Vagina (tissue), 2 donors: Measurements from ENCODE around the gene OVAAL. TPM values are rescaled to one million over a fixed set of nuclear protein-coding genes. Genes with fewer than 3 reads are reported as not detected.

Experiments used
- DNase-seq, 2 donors: peaks; one replicate each; pipeline ENCODE4 v3.0.0-alpha.2; 2017; ENCODE audit errors: extremely low spot score in 2 of 2
- H3K27ac ChIP-seq: fragments of 200-600 bp; sonication (generic); one replicate; pipeline ENCODE4 v1.5.1; 2019
- H3K27me3 ChIP-seq: fragments of 200-600 bp; sonication (generic); one replicate; pipeline ENCODE4 v1.5.1; 2019
- H3K36me3 ChIP-seq, 2 donors: fragments of 200-600 bp; sonication (generic); one replicate each; pipeline ENCODE4 v1.5.1; 2017 to 2019
- H3K4me1 ChIP-seq: fragments of 200-600 bp; sonication (generic); one replicate; pipeline ENCODE4 v1.5.1; 2019
- H3K4me3 ChIP-seq, 2 donors: fragments of 200-600 bp; sonication (generic); 1 replicate in 1 of 2; 2 replicates in 1 of 2; pipeline ENCODE4 v1.5.1; 2016 to 2019
- H3K9me3 ChIP-seq: fragments of 200-600 bp; sonication (generic); one replicate; pipeline ENCODE4 v1.5.1; 2019
- CTCF ChIP-seq, 3 experiments: fragments of 450-650 bp in 2 of 3; fragments of 200-600 bp in 1 of 3; sonication (generic) in 1 of 3; IDR thresholded peaks; one replicate each; pipeline ENCODE4 v1.5.1; 2017 to 2019; ENCODE audit warnings: antibody characterized with exemption in 3 of 3, mild to moderate bottlenecking in 2 of 3, moderate library complexity in 2 of 3
- POLR2A ChIP-seq, 2 donors: fragments of 450-650 bp; IDR thresholded peaks; one replicate each; pipeline ENCODE4 v1.6.1; 2017; ENCODE audit warnings: antibody characterized with exemption in 2 of 2, mild to moderate bottlenecking in 2 of 2, moderate library complexity in 2 of 2
- POLR2AphosphoS5 ChIP-seq, 2 donors: sonication (generic); formaldehyde crosslinking; IDR thresholded peaks; one replicate each; pipeline ENCODE4 v1.9.0; 2017; ENCODE audit warnings: antibody characterized with exemption in 2 of 2, mild to moderate bottlenecking in 2 of 2, low read depth in 1 of 2; ENCODE audit not compliant: insufficient read depth in 1 of 2
- intact Hi-C: fragments of 100-400 bp; cut with DNase I; formaldehyde crosslinking; loops from one replicate; pipeline ENCODE4 v1.15.1; 2023
- total RNA-seq: library from RNA; depleted of rRNA; stranded (reverse); fragments of >200 nt; gene quantifications from one replicate; pipeline ENCODE4 v1.2.3, GENCODE V29; 2016

Gene OVAAL
- total RNA-seq: not detected

DNA sequence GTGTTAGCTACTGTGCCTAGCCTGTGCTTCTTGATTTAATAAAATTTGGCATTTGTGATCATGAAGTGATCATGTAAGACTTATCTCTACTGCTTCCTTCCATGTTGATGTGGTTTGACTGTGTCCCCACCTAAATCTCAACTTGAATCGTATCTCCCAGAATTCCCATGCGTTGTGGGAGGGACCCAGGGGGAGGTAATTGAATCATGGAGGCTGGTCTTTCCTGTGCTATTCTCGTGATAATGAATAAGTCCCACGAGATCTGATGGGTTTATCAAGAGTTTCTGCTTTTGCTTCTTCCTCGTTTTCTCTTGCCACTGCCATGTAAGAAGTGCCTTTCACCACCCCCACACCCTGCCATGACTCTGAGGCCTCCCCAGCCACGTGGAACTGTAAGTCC is at the start of gene OVAAL:
Gene OVAAL, plus strand, starts transcription at position 301 of the 400 bp plus-strand sequence.
- H3K27me3 ChIP-seq: no peaks in the 10 kb centered on the region
- intact Hi-C loops: no loop called here
- no peak within 1 kb of the TSS for H3K27ac ChIP-seq
- H3K4me3 ChIP-seq: no peak within 1 kb of the TSS
- no peaks in the 10 kb centered on the region for H3K9me3 ChIP-seq
- TF ChIP-seq POLR2A (IDR thresholded peaks at IDR 0.05): no peak
- H3K36me3 ChIP-seq: no peaks in the 10 kb centered on the region
- peaks cover 7% of the 10 kb centered on the region for H3K4me1 ChIP-seq
- DNase-seq: no peak

GRCh38 chr1:180510882-180511281 is 47.9 kb upstream of the OVAAL start:
- H3K4me3 ChIP-seq: no peak overlapping the region
- no peak for DNase-seq
- intact Hi-C loops: no loop called here
- no peaks in the 10 kb centered on the region for H3K4me1 ChIP-seq
- H3K36me3 ChIP-seq: no peaks in the 10 kb centered on the region
- H3K9me3 ChIP-seq: no peaks in the 10 kb centered on the region
- H3K27ac ChIP-seq: no peak overlapping the region
- TF ChIP-seq POLR2A (IDR thresholded peaks at IDR 0.05) (no peak), POLR2AphosphoS5 (IDR thresholded peaks at IDR 0.05; ENCODE audit: insufficient read depth in 1 of 2, low read depth in 1 of 2) (no peak), CTCF (IDR thresholded peaks at IDR 0.05) (no peak)
- H3K27me3 ChIP-seq: no peaks in the 10 kb centered on the region

GRCh38 chr1:180513531-180513930 is 45.2 kb upstream of the OVAAL start:
- no peaks in the 10 kb centered on the region for H3K27me3 ChIP-seq
- no peak overlapping the region for H3K27ac ChIP-seq
- H3K4me1 ChIP-seq: no peaks in the 10 kb centered on the region
- no peak overlapping the region for H3K4me3 ChIP-seq
- no peaks in the 10 kb centered on the region for H3K36me3 ChIP-seq
- H3K9me3 ChIP-seq: no peaks in the 10 kb centered on the region
- intact Hi-C loops: no loop called here
- DNase-seq: no peak
- TF ChIP-seq CTCF (IDR thresholded peaks at IDR 0.05): no peak
- TF ChIP-seq POLR2AphosphoS5 (IDR thresholded peaks at IDR 0.05; ENCODE audit: insufficient read depth in 1 of 2, low read depth in 1 of 2): no peak
- TF ChIP-seq POLR2A (IDR thresholded peaks at IDR 0.05): no peak

DNA sequence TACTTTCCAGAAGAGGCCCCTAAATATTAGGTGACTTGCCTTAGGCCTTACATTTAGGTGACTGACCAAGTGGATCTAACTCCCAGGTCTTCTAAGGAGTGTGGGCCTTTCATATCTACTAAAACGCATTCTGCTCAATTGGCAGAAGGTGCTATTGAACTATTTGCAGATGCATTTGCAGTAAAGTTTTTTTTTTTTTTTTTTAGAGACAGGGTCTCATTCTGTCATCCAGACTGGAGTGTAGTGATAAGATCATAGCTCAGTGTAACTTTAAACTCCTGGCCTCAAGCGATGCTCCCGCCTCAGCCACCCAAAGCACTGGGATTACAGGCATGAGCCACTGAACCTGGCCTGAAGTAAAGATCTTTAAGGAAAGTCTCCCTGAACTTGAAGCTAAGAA is 43.4 kb upstream of the OVAAL start:
- Histone ChIP-seq H3K9me3 (no peaks in the 10 kb centered on the region), H3K27ac (no peak overlapping the region), H3K36me3 (no peaks in the 10 kb centered on the region), H3K4me3 (no peak overlapping the region), H3K27me3 (no peaks in the 10 kb centered on the region), H3K4me1 (no peaks in the 10 kb centered on the region)
- TF ChIP-seq POLR2A (IDR thresholded peaks at IDR 0.05) (no peak), CTCF (IDR thresholded peaks at IDR 0.05) (no peak), POLR2AphosphoS5 (IDR thresholded peaks at IDR 0.05; ENCODE audit: insufficient read depth in 1 of 2, low read depth in 1 of 2) (no peak)
- DNase-seq: no peak
- intact Hi-C loops: no loop called here

DNA sequence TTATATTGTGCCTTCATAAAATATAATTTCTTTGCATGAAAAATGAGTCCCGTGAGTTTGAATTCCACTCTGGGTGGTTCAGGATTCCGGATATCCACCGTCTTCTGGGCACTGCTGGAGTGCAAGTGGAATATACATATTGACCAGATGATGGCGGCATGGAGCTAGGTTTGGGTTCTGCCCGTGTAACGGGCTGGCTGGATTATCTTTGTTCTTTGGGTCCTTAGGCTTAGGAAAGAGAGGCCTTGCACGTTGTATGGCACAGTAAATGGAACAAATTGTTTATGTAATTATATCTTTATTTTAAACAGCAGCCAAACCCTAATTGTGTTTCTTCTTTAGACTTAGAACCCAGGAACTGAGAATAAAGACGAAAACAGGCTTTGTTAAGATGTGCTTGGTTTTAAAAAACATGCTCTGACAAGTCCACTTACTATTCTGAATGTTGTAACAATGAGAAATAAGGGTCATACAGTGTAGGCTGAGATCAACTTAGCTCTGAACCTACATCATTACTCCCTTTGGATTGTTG is 42.8 kb upstream of the OVAAL start:
- no peaks in the 10 kb centered on the region for H3K4me1 ChIP-seq
- no peak for DNase-seq
- TF ChIP-seq POLR2AphosphoS5 (IDR thresholded peaks at IDR 0.05; ENCODE audit: insufficient read depth in 1 of 2, low read depth in 1 of 2): no peak
- TF ChIP-seq POLR2A (IDR thresholded peaks at IDR 0.05): no peak
- peak; percentile 63 to 75 (median 73) for TF ChIP-seq CTCF (IDR thresholded peaks at IDR 0.05)
- no peak overlapping the region for H3K4me3 ChIP-seq
- H3K27me3 ChIP-seq: no peaks in the 10 kb centered on the region
- H3K36me3 ChIP-seq: no peaks in the 10 kb centered on the region
- no peaks in the 10 kb centered on the region for H3K9me3 ChIP-seq
- intact Hi-C loops: no loop called here
- H3K27ac ChIP-seq: no peak overlapping the region
